ENCODE measurements around the gene DUSP10.

DUSP10 gene

DNA sequence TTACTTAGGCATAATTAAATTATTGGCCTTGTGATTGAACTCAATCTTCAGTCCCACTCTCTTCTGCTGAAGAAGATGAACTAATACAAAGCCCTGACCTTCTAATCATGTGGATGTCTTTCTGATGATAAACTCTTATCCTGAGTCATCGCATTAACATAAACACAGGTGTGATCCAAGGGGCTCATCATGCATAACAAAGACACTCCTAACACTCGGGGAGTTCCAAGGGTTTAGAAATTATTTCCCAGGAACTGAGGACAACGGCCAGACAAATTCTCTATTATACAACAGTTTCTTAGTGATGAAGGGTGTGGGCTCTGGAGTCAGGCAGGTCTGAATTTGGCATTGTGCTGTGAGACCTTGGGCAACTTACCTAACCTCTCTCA is 18.0 kb downstream of the DUSP10 start:
- in situ Hi-C loops (cut with MboI; ENCODE audit: low pct_unique_long_range_greater_than_20kb, low sequenced_read_pairs, unreplicated experiment), result no loop called here
- TF ChIP-seq CTCF (IDR thresholded peaks at IDR 0.05; ENCODE audit: extremely low read depth, insufficient read depth, missing control alignments), result no peak
- DNase-seq (ENCODE audit: low spot score), result no peak

GRCh38 chr1:221723018-221723847 is 18.7 kb downstream of the DUSP10 start:
- in situ Hi-C loops (cut with MboI; ENCODE audit: low pct_unique_long_range_greater_than_20kb, low sequenced_read_pairs, unreplicated experiment), result no loop called here
- TF ChIP-seq CTCF (IDR thresholded peaks at IDR 0.05; ENCODE audit: extremely low read depth, insufficient read depth, missing control alignments), result no peak
- DNase-seq (ENCODE audit: low spot score), result no peak

GRCh38 chr1:221722254-221723017 is 19.5 kb downstream of the DUSP10 start:
- DNase-seq (ENCODE audit: low spot score), result no peak
- in situ Hi-C loops (cut with MboI; ENCODE audit: low pct_unique_long_range_greater_than_20kb, low sequenced_read_pairs, unreplicated experiment), result no loop called here

DNA sequence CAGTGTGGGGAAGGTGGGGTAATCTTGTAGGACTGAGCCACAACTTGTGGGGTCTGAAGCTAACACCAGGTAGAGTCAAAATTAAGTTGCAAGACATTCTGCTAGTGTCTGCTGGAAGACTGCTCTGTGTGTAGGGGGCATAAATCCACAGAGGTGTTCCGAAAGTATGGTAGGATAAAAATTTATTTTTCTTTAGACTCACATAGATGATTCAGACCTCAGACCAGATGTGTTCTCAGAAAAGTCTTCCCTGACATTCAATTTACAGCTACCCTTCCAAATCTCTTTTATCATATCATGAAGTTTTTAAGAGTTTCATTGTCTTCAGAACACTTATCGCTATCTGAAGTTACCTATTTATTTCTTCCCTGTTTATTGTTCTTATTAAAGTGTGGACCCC is 21.3 kb downstream of the DUSP10 start:
- no peak for TF ChIP-seq CTCF (IDR thresholded peaks at IDR 0.05; ENCODE audit: extremely low read depth, insufficient read depth, missing control alignments)
- in situ Hi-C loops (cut with MboI; ENCODE audit: low pct_unique_long_range_greater_than_20kb, low sequenced_read_pairs, unreplicated experiment), result no loop called here
- no peak for DNase-seq (ENCODE audit: low spot score)

More at GRCh38 chr1:221722254-221723017, 19.5 kb downstream of the DUSP10 start:
- no peak for TF ChIP-seq CTCF (IDR thresholded peaks at IDR 0.05; ENCODE audit: extremely low read depth, insufficient read depth, missing control alignments)

DNA sequence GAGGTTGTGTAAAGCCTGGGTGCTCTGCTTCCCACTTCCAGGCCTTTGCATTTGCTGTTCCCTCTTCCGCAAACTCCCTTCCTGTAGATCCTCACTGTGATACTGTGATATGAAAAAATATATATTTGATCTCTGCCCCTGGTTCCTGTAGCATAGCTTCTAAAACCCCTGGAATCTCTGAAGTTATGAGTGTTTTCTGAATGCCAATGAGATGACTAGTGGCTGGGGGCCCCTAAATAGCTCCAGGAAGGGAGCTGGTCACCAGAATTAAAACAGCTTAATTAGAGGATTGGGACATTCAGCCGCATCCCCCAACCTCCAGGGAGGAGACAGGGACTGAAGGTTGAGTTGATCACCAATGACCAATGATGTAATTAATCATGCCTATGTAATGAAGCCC is 21.9 kb downstream of the DUSP10 start:
- no peak for TF ChIP-seq CTCF (IDR thresholded peaks at IDR 0.05; ENCODE audit: extremely low read depth, insufficient read depth, missing control alignments)
- DNase-seq (ENCODE audit: low spot score), result no peak
- in situ Hi-C loops (cut with MboI; ENCODE audit: low pct_unique_long_range_greater_than_20kb, low sequenced_read_pairs, unreplicated experiment), result no loop called here

GRCh38 chr1:221719278-221719597 is 22.7 kb downstream of the DUSP10 start:
- DNase-seq (ENCODE audit: low spot score), result no peak
- TF ChIP-seq CTCF (IDR thresholded peaks at IDR 0.05; ENCODE audit: extremely low read depth, insufficient read depth, missing control alignments), result no peak
- in situ Hi-C loops (cut with MboI; ENCODE audit: low pct_unique_long_range_greater_than_20kb, low sequenced_read_pairs, unreplicated experiment), result no loop called here
